Activated CD4-positive, alpha-beta memory T cell treated with anti-CD3 and anti-CD28 coated beads, Interleukin-2, amount 10 ng/mL, durations not matched to agents 7 days and 5 days (primary cell): Measurements from ENCODE around the gene USP25. TPM values are rescaled to one million over a fixed set of nuclear protein-coding genes. Genes with fewer than 3 reads are reported as not detected.
"Not testable (repeated sequence)": the region's sequence is repeated elsewhere in the genome, so short reads cannot be mapped to it uniquely, and the experiment has no call there.

Source experiments
- CTCF ChIA-PET: fragments of 350-600 bp; sonication (Branson Sonifier 250); formaldehyde crosslinking; loops from one replicate; lab custom pipeline; 2021; ENCODE audit warnings: antibody characterized with exemption, inconsistent platforms; lab: Charles Lee
- POLR2A ChIA-PET: fragments of 350-600 bp; sonication (Branson Sonifier 250); formaldehyde crosslinking; loops from one replicate; lab custom pipeline; 2021; ENCODE audit warnings: antibody characterized with exemption; lab: Charles Lee
- DNase-seq: peaks from one replicate; pipeline ENCODE4 v3.0.0-alpha.2; 2020
- H3K27ac Mint-ChIP-seq: one replicate; pipeline ENCODE4 v1.8.0; 2021; ENCODE audit warnings: mild to moderate bottlenecking, mixed read lengths
- H3K27me3 Mint-ChIP-seq: one replicate; pipeline ENCODE4 v1.8.0; 2021; ENCODE audit warnings: mixed read lengths
- H3K36me3 Mint-ChIP-seq: one replicate; pipeline ENCODE4 v1.8.0; 2021; ENCODE audit warnings: low read depth, mixed read lengths
- H3K4me1 Mint-ChIP-seq: one replicate; pipeline ENCODE4 v1.8.0; 2021; ENCODE audit warnings: mixed read lengths
- H3K4me3 Mint-ChIP-seq: one replicate; pipeline ENCODE4 v1.8.0; 2021; ENCODE audit warnings: mild to moderate bottlenecking, mixed read lengths
- H3K9me3 Mint-ChIP-seq: one replicate; pipeline ENCODE4 v1.8.0; 2021; ENCODE audit warnings: mixed read lengths
- total RNA-seq, 2 experiments: library from RNA; stranded (reverse); gene quantifications; one replicate each; pipeline ENCODE4 v1.2.3, GENCODE V29; 2021

The USP25 gene
- total RNA-seq, 2 experiments from 2014 or later, result 53.5 to 61.0 TPM

GRCh38 chr21:15738779-15739178 lies 9.0 kb downstream of the USP25 start:
- H3K4me3 Mint-ChIP-seq, DNase-seq, POLR2A ChIA-PET, H3K27me3 Mint-ChIP-seq, CTCF ChIA-PET, H3K9me3 Mint-ChIP-seq: not testable (repeated sequence)
- Mint-ChIP-seq H3K4me1 (peaks cover 69% of the 10 kb centered on the region), H3K36me3 (peaks cover 42% of the 10 kb centered on the region), H3K27ac (peak overlapping the region; percentile 32)

- no peak for DNase-seq
- POLR2A ChIA-PET, result no interaction called here
- H3K4me1 Mint-ChIP-seq, result peaks cover 58% of the 10 kb centered on the region
- peaks cover 40% of the 10 kb centered on the region for H3K36me3 Mint-ChIP-seq
- CTCF ChIA-PET, result interaction anchor here (0.7 kb wide), 1 partner anchor 846 kb away, joined by 3 read pairs; no protein-coding TSS in a partner anchor
- H3K9me3 Mint-ChIP-seq, result no peaks in the 10 kb centered on the region
- H3K27ac Mint-ChIP-seq, result no peak overlapping the region
- H3K4me3 Mint-ChIP-seq, result no peak overlapping the region
- no peaks in the 10 kb centered on the region for H3K27me3 Mint-ChIP-seq
These were observed 10.6 kb downstream of the USP25 start for GRCh38 chr21:15740383-15740782.

GRCh38 chr21:15741510-15741909 lies 11.7 kb downstream of the USP25 start:
- peaks cover 49% of the 10 kb centered on the region for H3K4me1 Mint-ChIP-seq
- peaks cover 39% of the 10 kb centered on the region for H3K36me3 Mint-ChIP-seq
- POLR2A ChIA-PET, result no interaction called here

GRCh38 chr21:15742052-15742670 lies 12.4 kb downstream of the USP25 start:
- CTCF ChIA-PET, result no interaction called here
- H3K27ac Mint-ChIP-seq, result no peak overlapping the region

More at GRCh38 chr21:15741510-15741909, 11.7 kb downstream of the USP25 start:
- Mint-ChIP-seq H3K4me3 (no peak overlapping the region), H3K27ac (no peak overlapping the region), H3K27me3 (no peaks in the 10 kb centered on the region), H3K9me3 (no peaks in the 10 kb centered on the region)
- DNase-seq, result no peak
- CTCF ChIA-PET, result no interaction called here

GRCh38 chr21:15742694-15743093 lies 12.9 kb downstream of the USP25 start:
- DNase-seq, result no peak
- no peaks in the 10 kb centered on the region for H3K27me3 Mint-ChIP-seq
- ChIA-PET CTCF (no interaction called here), POLR2A (no interaction called here)
- H3K9me3 Mint-ChIP-seq, result no peaks in the 10 kb centered on the region
- H3K4me3 Mint-ChIP-seq, result no peak overlapping the region
- H3K36me3 Mint-ChIP-seq, result peaks cover 35% of the 10 kb centered on the region
- H3K4me1 Mint-ChIP-seq, result peaks cover 43% of the 10 kb centered on the region
- H3K27ac Mint-ChIP-seq, result no peak overlapping the region

More at GRCh38 chr21:15742052-15742670, 12.4 kb downstream of the USP25 start:
- no peaks in the 10 kb centered on the region for H3K9me3 Mint-ChIP-seq
- H3K4me3 Mint-ChIP-seq, result no peak overlapping the region
- no peaks in the 10 kb centered on the region for H3K27me3 Mint-ChIP-seq
- DNase-seq, result no peak
- H3K36me3 Mint-ChIP-seq, result peaks cover 36% of the 10 kb centered on the region
- POLR2A ChIA-PET, result no interaction called here
- H3K4me1 Mint-ChIP-seq, result peaks cover 46% of the 10 kb centered on the region

- ChIA-PET CTCF (no interaction called here), POLR2A (no interaction called here)
These were observed 13.8 kb downstream of the USP25 start for GRCh38 chr21:15743593-15743992.

GRCh38 chr21:15744926-15745325 lies 15.1 kb downstream of the USP25 start:
- no peak overlapping the region for H3K4me3 Mint-ChIP-seq
- CTCF ChIA-PET, result no interaction called here
- POLR2A ChIA-PET, result no interaction called here
- H3K27ac Mint-ChIP-seq, result no peak overlapping the region
- no peaks in the 10 kb centered on the region for H3K27me3 Mint-ChIP-seq
- H3K36me3 Mint-ChIP-seq, result peaks cover 33% of the 10 kb centered on the region
- DNase-seq, result no peak
- no peaks in the 10 kb centered on the region for H3K9me3 Mint-ChIP-seq
- peaks cover 28% of the 10 kb centered on the region for H3K4me1 Mint-ChIP-seq

More at GRCh38 chr21:15743593-15743992, 13.8 kb downstream of the USP25 start:
- H3K4me1 Mint-ChIP-seq, result peaks cover 37% of the 10 kb centered on the region
- H3K4me3 Mint-ChIP-seq, result no peak overlapping the region
- H3K27me3 Mint-ChIP-seq, result no peaks in the 10 kb centered on the region
- no peak for DNase-seq
- peaks cover 32% of the 10 kb centered on the region for H3K36me3 Mint-ChIP-seq
- no peaks in the 10 kb centered on the region for H3K9me3 Mint-ChIP-seq
- no peak overlapping the region for H3K27ac Mint-ChIP-seq

- ChIA-PET CTCF (interaction anchor here (0.9 kb wide), 2 partner anchors 12 kb away, joined by 3 read pairs; no protein-coding TSS in a partner anchor), POLR2A (no interaction called here)
- Mint-ChIP-seq H3K27ac (no peak overlapping the region), H3K36me3 (peaks cover 18% of the 10 kb centered on the region), H3K4me3 (no peak overlapping the region), H3K27me3 (no peaks in the 10 kb centered on the region), H3K9me3 (peaks cover 1% of the 10 kb centered on the region), H3K4me1 (peaks cover 14% of the 10 kb centered on the region)
- DNase-seq, result no peak
These were observed 18.8 kb downstream of the USP25 start for GRCh38 chr21:15748586-15748985.

- no peak for DNase-seq
- POLR2A ChIA-PET, result no interaction called here
- Mint-ChIP-seq H3K36me3 (peaks cover 22% of the 10 kb centered on the region), H3K4me3 (no peak overlapping the region), H3K27ac (no peak overlapping the region), H3K9me3 (peaks cover 4% of the 10 kb centered on the region), H3K4me1 (peaks cover 12% of the 10 kb centered on the region), H3K27me3 (no peaks in the 10 kb centered on the region)
- CTCF ChIA-PET, result interaction anchor here (0.7 to 0.9 kb wide), 3 partner anchors 11 to 40 kb away, joined by 3 to 5 read pairs (median 3); no protein-coding TSS in a partner anchor
These were observed 19.5 kb downstream of the USP25 start for GRCh38 chr21:15749082-15749860.

GRCh38 chr21:15749861-15750159 lies 20.0 kb downstream of the USP25 start:
- Mint-ChIP-seq H3K4me1 (peaks cover 14% of the 10 kb centered on the region), H3K27ac (no peak overlapping the region), H3K4me3 (no peak overlapping the region), H3K9me3 (peaks cover 6% of the 10 kb centered on the region), H3K36me3 (peaks cover 24% of the 10 kb centered on the region), H3K27me3 (no peaks in the 10 kb centered on the region)
- DNase-seq, result no peak
- POLR2A ChIA-PET, result no interaction called here
- CTCF ChIA-PET, result interaction anchor here (0.7 kb wide), 1 partner anchor 39 kb away, joined by 5 read pairs; no protein-coding TSS in a partner anchor

- ChIA-PET POLR2A (interaction anchor here (0.6 kb wide), 1 partner anchor 21 kb away, joined by 3 read pairs; no protein-coding TSS in a partner anchor), CTCF (no interaction called here)
- Mint-ChIP-seq H3K4me1 (peaks cover 17% of the 10 kb centered on the region), H3K36me3 (peaks cover 27% of the 10 kb centered on the region), H3K27me3 (no peaks in the 10 kb centered on the region), H3K27ac (no peak overlapping the region), H3K4me3 (no peak overlapping the region), H3K9me3 (peaks cover 8% of the 10 kb centered on the region)
- no peak for DNase-seq
These were observed 21.3 kb downstream of the USP25 start for GRCh38 chr21:15751037-15751436.

GRCh38 chr21:15751546-15751945 lies 21.8 kb downstream of the USP25 start:
- CTCF ChIA-PET, result no interaction called here
- POLR2A ChIA-PET, result interaction anchor here (0.6 kb wide), 1 partner anchor 20 kb away, joined by 3 read pairs; no protein-coding TSS in a partner anchor
- peaks cover 8% of the 10 kb centered on the region for H3K9me3 Mint-ChIP-seq
- no peak for DNase-seq
- H3K4me1 Mint-ChIP-seq, result peaks cover 19% of the 10 kb centered on the region
- H3K4me3 Mint-ChIP-seq, result no peak overlapping the region
- no peak overlapping the region for H3K27ac Mint-ChIP-seq
- no peaks in the 10 kb centered on the region for H3K27me3 Mint-ChIP-seq
- peaks cover 28% of the 10 kb centered on the region for H3K36me3 Mint-ChIP-seq

- ChIA-PET CTCF (interaction anchor here (0.7 kb wide), 1 partner anchor 16 kb away, joined by 3 read pairs; no protein-coding TSS in a partner anchor), POLR2A (no interaction called here)
- Mint-ChIP-seq H3K4me1 (peaks cover 25% of the 10 kb centered on the region), H3K27ac (no peak overlapping the region), H3K4me3 (no peak overlapping the region), H3K27me3 (no peaks in the 10 kb centered on the region), H3K36me3 (peaks cover 37% of the 10 kb centered on the region), H3K9me3 (peaks cover 14% of the 10 kb centered on the region)
- DNase-seq, result no peak
These were observed 23.1 kb downstream of the USP25 start for GRCh38 chr21:15752763-15753407.
